Activated effector memory CD4-positive, alpha-beta T cell treated with anti-CD3 and anti-CD28 coated beads, Interleukin-2, amount 50 U/mL, for 16 hours (primary cell): ENCODE data around the gene ARL15.

Experiments used
- DNase-seq: peaks from one replicate; pipeline ENCODE4 v3.0.0-alpha.2; 2020

The ARL15 gene

DNA sequence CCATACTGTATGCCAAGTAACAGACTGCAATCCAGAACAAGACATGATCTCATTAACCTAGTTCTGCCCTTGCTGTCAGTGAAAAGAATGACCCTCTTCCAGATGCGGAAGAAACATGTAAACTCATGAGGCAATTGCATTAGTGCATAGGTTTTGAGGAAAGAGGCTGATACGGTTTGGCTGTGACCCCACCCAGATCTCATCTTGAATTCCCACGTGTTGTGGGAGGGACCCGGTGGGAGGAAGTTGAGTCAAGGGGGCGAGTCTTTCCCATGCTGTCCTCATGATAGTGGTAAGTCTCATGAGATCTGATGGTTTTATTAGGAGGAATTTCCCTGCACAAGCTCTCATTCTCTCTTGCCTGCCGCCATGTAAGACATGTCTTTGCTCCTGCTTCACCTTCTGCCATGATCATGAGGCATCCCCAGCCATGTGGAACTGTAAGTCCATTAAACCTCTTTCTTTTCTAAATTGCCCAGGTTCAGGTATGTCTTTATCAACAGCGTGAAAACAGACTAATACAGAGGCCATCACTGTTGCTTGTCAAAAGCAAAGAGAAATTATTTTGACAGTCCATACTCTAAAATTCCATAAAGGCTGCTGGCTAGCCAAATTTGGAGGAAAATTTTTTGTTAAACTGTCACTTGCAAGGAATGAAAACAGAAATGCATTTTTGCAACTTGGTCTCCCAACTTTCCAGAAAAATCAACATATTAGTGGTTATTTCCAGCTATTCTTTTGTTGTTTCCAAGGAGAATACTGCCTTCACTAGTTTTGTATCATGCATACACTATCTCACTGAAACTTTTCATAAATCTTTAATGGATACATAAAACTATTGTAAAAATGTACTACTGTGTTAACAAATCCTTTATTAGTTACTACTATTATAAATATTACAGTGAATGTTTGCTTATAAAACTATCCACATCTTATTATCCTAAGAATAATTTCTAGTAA, 3.2 kb upstream of the ARL15 start:
- DNase-seq: no peak

DNA sequence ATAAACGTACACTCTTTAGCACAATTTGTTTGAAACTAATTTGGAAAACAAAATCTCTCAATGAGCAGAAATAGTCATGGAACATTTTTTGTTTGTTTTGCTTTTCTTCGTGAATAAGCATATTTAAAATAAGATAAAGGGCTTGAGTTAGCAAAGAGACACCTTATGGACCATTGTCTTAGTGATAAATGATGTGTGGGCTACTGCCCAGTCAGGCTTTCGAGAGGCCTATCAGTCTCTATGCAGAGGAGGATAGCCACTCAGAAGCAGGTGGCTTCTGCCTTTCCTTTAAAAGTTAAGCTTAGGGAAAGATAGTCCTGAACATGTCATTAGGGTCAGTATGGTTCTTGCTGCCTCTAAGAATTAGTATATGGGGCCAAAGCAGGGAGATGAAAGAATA, 2.1 kb upstream of the ARL15 start:
- no peak for DNase-seq

DNA sequence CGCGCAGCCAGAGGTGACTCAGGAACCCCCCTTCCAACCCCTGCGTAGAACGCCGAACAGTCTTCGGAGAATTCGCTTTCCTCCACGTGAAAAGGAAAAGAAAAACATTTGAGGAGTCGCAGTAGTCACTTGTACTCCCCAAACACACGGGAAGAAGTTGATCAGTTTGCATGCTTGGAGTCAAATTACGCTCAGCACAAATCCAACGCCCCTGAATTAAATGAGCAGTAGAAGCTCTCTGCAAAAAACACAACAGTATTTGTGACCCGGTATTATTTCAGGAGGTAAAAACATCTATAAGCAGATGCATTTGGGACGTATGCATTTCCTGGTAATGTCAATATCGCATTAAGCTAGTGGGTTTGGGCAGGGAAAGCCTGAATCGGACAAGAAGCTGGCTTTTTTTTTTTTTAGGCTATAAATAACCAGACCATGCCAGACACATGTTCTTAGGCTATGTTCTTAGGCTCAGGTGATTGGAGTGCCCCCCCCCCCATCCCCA, 854 bp upstream of the ARL15 start:
- DNase-seq: no peak

DNA sequence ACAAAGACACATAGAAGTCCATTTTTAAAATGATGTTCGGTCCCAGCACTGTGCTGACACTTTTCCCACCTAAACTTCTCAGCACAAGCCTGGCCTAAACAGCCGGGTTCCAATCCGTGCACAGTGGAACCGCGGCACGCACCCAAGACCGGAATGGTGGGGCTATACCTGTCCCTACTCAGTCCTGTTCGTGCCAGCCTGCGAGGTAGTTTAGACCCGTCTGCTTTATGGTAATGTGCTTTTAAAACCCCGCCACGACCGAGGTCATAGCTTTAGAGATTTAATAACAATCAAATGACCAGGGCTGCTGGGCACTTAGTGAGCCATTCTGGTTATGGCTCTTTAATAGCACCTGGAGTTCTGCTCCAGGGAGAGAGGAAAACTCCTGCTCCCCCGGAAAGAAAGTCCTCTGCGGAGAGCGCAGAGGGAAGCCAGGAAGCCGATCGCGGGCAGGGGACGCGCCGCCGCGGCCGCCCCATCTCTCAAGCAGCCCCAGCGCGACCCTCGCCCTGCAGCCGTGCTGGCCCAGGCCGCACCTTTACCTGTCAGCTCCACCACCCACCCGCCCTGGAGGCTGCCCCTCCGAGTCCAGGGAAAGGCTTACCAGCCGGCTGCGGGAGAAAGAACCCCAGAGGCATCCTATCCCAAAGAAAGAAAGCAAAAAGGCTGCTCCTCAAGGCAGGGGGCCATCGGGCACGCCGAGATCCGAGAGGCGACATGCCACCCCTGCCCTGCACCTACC, 511 bp downstream of the ARL15 start:
- DNase-seq: peak; percentile 78

DNA sequence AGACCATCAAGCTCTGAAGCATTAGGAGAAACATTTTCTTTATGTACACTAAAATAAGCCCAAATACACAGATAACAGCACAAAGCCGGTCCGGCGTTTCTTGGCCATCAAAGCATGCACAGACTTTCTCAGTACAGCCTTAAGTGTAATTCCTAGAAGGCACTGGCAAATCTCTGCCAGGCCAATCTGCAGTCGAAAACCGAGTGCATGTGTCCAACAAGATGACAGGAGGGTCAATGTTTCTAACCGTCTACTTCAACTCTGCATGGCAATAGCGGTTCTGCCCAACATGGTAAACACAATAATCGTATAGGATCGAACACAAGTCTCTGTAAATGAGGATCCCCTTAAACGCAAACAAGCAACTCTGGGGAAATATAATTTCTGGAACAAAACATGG, 1.1 kb downstream of the ARL15 start:
- no peak for DNase-seq

DNA sequence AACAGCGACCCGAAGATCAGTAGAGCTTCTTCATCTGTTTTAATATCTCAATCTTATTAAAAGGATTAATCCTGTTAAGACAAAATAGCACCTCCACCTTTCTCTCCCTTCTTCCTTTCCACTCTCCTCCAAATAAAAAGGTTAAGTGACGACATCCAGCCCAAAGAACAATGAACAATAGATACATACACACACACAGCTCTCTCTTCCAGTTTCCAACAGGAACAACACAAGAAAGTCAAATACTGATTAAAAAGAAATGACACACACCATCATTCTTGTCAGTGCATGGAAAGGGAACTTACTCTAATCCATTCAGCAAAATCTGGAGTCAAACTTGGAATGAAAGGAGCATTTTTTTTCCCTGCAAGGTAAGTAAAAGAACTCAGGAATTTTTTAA, 2.8 kb downstream of the ARL15 start:
- DNase-seq: no peak

DNA sequence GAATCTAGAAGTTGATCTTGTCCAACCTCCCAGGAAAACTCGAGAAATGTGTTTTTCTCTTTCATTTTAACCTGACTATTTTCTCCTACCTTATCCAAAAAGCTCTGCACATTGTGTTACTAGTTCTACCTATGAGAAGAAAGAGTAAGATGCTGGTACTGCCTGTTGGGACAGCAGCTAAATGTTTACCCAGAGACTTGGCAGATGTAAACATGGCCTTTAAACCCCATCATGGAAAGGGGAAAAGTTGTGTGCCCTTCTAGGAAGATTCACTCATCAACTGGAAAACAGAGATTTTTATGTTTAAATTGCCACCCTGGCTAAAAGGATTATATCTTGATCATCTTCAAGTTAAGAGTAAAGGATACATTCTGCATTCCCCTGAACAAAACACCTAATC, 3.5 kb downstream of the ARL15 start:
- no peak for DNase-seq

DNA sequence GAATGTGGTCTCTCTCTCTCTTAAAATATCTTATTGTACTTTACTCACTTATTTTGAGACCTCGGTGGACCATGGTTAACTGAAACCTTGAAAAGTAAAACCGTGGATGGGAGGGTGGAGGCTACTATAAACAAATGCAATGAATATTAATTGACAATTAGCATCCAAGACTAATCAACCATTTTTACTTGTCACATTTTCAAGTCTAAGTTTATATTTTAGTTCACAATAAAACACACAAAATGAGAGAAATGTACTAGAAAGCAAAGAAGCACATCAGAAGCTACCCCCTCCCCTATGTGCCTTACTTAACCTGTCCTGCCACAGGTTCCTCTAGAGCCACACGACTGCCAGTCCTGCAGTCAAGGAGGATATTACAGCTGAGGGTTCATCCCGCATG, 4.6 kb downstream of the ARL15 start:
- DNase-seq: no peak

DNA sequence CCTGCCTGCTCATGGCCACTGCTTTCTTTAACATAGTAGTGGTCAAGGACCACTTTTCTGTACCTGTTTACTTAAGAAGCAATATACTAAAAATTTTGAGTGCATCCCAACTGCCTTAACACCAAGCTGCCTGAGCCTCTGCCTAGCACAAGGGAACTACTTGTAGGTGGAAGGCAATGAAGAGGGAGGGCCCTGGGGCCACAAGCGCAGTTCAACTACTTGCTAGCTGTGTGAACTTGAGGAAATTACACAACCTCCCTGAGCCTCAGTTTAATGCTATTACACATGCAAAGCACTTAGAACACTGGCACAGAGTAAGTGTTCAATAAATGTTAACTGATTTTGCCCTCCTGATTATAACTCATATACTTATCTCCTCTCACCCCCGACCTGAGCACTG, 6.3 kb downstream of the ARL15 start:
- DNase-seq: no peak

DNA sequence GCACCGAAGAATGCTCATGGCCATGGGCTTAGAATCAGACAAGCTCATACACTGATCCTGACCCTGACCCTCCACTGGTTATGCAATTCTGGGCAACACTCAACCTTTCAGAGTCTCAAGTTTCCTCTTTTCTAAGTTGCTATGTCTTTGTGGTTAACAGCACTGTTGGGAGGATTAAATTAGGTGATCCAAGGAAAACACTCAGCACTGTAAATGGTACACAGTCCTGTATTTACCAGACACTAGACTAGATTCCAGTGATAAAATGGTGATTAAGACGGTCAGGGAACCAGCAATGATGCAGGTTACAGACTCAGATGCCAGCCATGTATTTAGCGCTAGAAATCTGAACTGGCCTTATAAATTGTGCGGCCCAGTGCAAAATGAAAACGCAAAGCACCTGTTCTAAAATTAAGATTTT, 8.1 kb downstream of the ARL15 start:
- DNase-seq: no peak

DNA sequence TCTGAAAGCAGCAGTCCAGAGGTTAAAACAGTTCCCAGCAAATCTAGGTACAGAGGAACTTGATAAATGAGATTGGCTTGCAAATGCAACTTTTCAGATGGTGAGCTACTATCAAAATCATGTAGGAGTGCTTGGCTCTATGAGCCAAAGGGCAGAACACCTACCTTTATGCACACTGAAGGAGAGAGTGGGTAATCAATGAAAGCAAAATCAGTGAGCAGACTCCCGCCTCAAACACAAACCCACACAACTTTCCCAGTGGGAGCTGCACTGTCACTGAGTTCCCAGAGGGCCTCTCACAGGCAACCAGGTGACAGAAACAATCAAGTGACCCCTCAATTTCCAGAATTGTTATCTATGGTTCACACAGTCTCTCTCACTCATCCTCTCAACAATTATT, 8.5 kb downstream of the ARL15 start:
- no peak for DNase-seq

DNA sequence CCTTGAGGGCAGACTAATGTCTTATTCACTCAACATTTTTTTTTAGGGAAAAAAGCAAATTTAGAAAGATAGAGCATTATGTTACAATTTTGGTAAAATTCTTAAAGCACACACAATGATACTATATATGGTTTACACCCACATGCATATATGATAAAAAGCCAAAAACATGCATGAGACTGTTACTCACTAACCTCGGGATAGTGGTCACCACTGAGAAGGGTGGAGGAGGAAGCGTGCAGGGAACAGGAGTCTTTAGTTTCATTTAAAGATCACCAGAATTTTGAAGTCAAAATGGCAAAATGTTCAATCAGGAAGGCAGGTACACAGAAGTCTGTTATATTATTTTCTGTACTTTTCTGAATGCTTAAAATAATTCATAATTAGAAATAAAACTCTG, 9.2 kb downstream of the ARL15 start:
- no peak for DNase-seq

DNA sequence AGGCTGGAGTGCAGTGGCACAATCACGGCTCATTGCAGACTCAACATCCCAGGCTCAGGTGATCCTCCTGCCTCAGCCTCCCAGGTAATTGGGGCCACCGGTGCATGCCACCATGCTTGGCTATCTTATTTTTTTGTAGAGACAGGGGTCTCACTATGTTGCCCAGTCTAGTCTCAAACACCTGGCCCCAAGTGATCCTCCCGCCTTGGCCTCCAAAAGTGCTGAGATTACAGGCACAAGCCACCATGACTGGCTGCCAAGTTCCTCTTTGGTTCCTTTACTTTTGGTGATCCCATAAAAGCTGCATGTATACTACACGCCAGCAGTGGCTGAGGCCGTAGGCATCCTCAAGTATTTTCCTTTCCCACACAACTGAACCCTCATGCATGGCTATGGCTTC, 11.4 kb downstream of the ARL15 start:
- no peak for DNase-seq

DNA sequence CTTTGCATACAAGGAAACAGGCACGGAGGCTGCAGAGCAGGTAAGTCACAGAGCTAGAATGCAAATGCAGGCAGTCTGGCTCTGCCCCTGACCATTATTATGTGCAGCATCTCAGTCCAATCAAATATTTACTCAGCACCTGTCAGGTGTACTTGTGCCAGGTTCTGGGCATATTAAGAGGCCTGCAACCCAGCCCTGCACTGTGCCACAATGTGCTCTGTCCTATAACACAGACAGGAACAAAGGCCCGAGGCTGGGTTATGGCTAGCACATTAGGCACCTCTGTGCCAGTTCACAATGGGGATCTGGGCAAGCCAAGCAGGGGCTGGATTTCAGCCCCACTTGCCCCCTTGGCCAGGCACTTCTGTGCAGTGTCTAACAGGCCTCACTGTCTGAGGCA, 14.0 kb downstream of the ARL15 start:
- no peak for DNase-seq

DNA sequence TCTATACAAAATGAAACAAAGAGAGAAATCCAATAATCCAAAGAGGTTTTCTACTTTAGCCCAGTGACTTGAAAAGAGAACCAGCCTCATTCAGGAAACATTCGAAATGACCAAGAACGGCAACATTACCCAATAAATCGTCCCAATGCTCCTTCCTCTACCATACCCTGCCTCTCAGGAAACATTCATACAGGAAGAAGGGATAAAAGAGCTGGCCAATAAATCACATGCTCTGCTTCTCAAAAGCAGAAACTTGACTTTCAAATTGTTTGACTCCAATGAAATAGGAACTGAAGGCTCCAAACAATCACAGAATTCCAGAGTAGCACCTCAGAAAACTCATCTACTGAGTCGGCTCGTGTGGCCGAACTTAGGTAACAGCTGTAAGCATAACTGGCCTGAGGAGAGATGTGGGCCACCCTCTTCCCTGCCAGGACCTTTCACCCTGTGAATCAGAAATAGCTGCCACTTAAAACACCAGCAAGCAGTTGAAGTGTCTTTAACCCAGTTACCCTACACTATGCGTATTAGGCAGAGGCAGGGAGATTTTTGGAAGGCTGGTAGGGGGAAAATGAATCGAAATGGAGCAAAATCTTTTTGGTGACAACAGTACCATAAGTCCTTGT, 14.6 kb downstream of the ARL15 start:
- DNase-seq: no peak

DNA sequence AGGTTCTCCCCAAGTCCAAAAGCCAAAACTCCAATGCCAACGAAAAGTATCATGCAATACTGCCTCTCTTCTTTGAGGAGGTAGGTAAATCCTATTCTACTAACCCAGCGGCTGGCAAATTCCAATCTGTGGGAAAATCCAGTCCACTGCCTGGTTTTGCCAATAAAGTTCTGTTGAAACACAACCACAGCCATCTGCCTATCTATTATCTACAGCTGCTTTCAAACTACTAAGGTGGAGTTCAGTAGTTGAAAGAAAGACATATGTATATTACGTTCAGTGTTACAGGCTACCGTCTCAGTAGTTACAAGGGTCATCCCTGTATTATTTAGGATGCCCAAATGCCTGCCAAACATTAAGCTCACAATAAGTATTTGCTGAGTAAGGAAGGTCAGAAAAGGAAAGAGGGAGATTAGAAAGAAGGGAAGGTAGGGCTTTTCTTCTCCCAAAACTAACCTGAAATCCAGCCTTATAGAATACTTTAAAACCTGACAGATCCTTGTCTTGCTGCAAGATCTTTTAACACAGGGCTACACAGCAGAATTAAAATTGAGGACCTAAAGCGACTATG, 16.2 kb downstream of the ARL15 start:
- DNase-seq: no peak

DNA sequence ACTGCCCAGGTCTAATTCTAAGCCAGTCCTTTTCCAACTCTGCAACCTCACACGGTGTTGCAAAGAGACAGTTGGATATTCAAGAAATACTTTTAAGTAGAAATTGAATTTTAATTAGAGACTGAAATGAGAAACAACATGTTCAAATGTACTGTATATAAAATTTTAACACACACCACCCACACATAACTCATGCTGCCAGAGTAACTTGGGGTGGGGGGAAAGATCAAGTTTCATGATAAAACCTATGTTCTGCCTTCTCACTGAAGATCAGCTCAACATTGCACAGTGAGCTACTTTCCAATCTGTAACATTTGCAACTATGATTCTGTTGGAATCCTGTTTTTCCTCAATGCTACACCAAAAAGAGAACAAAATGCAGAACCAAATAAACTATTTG, 17.5 kb downstream of the ARL15 start:
- no peak for DNase-seq

DNA sequence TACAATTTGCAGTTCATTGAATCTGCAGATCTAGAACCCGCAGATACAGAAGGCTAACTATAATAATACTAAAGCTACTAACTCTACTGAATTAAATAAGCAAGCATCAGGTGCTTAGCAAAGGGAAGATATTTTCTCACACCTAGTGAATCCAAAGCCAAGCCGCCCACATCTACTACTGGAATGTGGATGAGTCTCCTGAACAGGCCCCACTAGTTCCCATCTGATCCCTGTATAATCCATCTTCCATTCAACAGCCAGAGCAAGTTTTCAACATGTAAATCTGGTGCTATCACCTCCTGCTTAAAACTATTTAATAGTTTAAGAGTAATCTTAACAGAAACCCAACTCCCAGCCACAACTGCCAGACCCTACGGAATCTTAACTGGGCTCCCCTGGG, 18.9 kb downstream of the ARL15 start:
- DNase-seq: no peak

DNA sequence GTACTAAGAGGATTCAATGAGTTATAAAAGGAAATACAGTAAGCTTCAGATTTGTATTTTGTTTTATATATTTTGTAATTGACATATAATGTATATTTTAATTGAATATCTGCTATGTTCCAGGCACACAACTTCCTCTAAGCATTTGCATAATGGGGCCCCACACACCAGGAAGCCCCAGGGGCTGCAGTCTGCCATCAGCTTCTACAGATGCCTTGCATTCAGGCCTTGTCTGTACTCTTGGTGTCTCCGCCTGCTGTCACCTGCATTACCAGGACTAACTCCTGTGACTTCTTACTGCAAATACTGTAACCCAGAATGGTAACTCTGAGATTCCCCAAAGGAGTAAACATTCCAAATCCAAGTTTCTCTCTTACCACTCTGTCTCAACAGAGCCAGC, 20.6 kb downstream of the ARL15 start:
- no peak for DNase-seq

DNA sequence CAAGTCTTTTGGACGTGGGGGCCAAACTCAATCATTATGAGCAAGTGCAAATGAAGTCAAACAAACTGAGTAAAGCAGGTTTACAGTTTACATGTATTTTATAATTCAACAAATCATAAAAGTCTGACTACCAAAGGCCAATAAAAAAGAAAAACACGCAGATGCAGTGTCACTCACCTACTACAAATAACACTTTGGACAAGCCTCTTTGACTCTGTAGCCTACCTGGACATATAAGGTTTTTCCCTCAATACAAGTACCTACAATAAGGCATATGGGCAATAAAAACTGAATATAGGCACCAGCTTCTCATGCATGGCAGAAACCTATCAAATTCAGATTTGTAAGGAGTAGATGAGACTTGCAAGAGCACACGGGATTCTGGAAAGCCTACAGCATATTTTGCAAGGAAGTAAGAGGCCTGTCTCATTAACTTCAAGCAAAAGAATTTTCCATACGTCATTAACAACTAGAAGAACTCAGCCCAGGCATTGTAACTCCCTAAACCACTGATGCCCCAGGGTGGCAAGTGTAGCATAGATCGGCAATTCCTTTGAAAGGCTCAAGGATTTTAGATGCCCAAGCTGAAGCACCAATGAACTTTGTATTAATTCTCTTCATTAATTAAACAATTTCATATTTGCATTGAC, 21.7 kb downstream of the ARL15 start:
- no peak for DNase-seq

DNA sequence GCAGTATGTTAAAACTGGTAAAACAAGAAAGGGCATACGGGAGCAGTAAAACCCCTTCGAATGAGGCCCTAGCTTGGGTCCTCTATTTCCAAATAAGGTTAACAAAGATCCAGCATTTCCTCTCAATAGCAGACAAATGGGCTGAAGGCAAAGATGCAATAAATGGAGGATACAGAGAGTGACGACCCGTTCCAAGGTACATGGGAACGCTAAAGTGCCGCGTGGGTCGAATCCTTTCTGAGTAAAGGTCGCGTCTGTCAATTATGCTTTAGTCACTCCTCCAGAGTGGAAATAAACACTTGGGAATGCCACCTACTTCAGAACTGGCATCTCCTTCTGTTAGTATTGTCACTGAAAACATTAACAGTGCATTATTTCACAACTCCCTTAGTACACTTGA, 24.7 kb downstream of the ARL15 start:
- no peak for DNase-seq

DNA sequence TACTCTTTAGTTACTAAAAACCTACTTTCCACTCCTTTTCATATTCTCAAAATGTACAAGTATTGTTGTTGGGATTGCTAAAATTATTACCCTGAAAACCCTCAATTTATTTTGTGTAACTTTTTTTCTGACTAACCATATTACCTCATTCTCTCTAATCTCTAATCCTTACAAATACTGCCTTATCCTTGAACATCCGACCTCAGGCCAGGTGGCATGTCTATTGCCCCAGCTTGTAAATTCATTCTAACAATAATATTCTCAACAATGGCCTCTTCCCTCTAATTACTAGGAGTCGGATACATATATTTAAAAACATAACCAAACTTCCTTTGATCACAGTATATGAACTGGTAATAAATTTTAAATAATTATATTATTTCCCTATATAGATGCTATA, 25.8 kb downstream of the ARL15 start:
- DNase-seq: no peak

DNA sequence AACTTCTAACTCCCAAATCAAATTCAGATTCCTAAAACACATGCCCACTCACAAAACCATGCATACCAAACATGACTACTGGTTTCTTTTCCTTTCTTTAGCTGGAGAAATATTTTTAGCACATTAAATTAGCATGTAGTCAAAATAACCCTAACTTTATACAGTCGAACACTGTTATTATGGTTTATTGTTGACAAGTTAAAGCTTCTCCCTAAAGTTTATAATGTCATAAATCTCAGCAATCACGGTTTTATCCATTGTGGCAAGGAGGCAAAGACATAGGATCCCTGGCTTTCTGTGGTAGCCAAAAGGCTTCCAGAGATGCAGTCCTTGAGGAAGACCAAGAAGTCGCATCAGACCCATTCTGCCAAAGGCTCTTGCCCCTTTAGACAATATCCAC, 27.5 kb downstream of the ARL15 start:
- DNase-seq: no peak
